Measurements from ENCODE around the gene NFIX.

NFIX gene

DNA sequence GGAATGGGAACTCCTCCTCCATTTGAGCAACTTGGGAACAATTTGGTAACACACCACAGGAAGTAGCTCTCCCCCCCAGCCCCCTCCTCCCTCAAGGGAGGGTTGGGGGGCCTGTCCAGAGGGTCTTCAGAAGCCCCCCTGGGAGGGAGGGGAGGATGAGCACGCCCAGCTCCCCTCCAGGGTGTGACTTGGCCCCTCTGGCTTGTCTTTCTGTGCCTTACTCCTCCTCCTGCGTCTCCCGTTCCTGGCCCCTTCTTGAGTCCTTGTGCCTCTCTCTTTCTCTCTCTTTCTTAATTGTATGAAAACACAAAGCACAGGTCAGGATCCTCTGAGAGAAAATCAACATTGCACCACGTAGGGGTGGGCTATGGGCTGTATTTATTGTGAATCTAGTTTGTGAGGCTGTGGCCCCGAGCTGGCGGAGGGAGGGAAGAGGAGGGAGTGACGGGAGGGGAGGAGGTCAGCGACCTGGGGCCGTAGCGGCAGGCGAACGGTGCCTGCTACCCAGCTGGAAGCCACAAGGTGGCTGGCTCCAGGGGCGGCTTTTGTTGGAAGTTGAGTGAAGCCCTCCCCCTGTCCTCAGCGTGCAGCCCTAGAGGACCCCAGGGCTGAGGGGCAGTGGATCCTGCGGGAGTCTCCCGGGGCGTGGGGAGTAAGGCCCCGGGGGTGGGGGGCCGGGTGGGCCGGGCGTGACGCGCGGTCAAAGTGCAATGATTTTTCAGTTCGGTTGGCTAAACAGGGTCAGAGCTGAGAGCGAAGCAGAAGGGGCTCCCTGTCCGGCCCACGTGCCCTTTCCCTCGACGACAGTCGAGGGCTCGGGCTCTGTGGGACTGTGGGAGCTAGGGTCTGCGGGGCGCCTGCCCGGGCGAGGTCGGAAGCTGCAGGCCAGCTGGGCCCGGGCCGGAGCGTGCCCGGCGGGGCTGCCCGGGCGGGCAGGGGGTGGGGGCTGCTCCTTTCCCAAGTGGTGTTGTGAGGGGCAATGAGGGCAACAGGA is 101.0 kb downstream of the NFIX start:
- no peak for FAIRE-seq

DNA sequence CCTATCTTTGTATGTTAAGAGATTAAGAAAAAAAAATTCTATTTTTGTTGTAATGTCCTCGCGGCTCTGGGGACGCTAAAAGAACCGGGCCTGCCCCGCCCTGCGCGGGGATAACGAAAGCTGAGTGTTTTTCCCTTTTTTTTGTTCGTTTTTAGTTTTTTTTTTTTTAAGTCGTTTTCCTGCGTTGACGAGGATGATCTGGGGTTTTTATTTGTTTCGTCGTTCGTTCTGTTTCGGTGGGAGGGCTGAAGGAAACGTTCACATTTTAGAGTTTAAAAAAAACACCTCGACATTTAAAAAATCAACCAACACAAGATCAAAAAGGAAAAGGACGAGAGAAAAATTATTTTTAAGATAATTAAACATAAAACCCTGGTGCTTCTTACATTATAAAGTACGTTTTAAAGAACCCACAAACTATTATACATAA is 101.8 kb downstream of the NFIX start:
- FAIRE-seq, result no peak

DNA sequence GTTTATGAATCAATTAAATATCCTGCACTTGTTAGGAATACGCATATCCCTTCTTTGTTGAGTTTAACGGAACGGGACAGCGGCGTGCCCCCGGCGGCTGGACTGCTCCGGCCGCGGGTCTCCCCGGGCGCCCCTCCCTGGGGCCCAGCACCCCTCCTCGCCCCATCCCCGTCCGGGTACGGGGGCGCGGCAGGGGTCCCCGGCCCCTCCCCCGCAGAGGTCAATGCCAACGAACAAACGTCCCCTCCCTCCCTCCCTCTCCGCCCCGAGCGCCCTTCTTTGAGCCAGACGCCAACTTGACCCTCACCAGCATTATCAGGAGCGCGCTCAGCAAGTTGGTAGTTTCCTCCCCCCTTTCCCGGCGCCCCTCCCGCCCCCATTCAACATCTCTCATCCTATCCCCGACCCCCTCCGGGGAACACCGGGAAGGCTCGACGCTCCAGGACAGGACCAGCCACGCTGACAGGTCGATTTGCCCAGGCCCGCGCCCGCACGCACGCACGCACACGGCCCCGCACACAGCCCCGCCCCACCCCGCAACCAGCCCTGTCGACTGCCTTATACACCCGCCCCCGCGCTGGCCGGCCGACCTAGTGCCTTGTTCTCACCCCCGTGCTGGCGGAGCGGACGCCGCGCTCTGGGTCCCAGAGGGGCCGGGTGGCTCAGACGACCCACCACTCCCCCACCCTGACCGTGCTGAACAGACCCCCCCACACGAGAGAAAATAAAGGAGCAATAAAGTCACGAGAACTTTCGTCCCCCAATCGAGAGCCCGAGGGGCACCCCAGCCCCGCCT is 102.4 kb downstream of the NFIX start:
- FAIRE-seq, result no peak

DNA sequence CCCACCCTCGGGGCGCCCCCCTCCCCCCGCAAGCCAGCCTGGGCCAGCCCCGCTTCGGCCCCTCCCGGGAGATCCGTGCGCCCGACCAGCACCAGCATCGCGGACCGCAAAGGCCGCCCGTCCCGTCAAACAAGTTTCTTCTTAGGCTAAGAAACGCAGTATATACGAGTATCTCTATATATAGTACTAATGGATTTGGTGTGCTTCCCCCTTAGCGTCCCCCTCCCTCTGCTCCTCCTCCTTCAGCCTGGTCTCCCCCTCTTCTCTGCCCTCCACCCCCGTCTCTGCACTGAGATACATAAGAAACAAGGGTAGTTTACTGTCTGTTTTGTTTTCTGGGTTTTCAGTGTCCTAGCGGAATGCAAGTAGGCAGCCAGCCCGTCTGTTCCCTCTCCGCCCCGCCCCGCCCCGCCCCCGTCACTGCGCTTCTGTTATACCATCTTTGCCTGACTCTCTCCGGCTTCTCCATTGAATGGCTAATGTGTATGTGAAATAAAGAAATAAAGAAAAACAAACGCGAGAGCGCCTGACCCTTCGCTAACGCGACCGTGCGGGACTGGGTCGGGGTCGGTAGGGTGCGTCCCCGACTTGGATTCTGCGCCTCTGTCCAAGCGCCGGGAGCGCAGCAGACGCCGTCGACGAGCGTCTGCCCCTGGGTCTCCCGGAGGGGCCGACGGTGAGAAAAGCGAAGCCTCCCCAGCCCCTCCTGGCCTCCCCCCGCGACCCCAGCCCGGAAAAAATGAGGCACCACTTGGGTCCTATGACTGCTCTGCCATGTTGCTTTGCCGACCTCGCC is 103.2 kb downstream of the NFIX start:
- no peak for FAIRE-seq

DNA sequence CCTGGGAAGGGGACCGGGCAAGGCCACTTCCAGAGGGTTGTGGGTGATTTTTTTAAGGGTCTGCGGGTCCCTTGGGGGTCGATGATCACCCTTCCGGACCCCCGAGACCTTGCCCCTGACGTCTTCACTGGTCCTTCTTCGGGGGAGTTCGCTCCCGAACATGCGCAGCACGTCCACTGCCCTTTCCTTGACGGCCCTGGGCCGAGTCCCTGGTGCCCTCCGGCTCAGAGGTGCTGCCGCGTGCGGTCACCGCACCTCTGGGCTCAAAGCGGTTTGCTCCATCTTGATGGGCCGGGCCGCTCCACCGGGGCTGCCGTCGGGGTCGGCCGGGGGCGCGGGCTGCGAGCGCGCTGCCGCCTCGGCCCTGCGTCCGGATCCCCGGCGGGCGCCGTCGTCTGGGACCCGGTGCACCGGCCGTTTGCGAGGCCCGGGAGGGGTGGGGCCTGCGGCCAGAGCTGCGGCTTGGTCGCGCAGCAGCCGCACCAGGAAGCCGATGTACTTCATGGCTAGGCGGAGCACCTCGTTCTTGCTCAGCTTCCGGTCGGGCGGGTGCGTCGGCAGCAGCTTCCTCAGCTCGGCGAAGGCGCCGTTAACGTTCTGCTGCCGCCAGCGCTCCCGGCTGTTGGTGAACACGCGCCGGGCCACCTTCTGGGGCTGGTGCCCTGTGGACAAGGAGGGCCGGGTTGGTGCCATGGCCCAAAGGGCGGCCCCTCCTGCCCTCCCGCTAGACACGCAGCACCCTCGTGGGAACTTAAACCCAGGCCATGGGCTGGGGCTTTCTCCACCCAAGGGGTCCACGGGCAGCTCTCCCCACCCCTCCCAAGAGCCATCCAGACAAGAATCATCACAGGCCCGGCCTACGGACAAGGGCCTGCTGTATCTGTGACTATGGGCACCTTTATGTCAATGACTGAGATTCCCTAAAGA is 104.1 kb downstream of the NFIX start:
- FAIRE-seq, result no peak

DNA sequence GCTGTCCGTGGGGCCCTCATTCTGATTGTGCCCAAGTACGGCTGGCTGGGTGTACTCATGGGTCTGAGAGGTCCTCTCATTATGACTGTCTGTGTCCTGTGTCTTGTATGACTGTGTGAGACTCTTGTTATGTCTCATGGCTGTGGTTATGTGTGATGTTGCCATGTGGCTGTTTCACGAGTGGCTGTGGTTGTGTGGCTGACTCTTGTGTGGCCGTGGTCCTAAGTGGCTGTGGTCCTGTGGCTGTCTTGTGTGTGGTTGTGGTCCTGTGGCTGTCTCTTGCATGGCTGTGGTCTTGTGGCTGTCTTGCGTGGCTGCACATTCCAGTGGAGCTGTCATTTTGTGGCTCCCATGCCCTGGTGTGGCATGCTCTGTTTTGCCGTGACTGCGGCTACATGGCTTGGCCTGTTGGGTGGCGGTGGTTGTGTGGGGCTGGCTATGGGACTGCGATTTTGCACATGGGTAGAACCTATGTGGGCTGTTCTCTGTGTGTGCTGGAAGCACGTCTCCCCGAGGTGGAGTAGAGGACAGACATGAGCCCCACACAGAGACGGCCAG is 104.8 kb downstream of the NFIX start:
- FAIRE-seq, result no peak

DNA sequence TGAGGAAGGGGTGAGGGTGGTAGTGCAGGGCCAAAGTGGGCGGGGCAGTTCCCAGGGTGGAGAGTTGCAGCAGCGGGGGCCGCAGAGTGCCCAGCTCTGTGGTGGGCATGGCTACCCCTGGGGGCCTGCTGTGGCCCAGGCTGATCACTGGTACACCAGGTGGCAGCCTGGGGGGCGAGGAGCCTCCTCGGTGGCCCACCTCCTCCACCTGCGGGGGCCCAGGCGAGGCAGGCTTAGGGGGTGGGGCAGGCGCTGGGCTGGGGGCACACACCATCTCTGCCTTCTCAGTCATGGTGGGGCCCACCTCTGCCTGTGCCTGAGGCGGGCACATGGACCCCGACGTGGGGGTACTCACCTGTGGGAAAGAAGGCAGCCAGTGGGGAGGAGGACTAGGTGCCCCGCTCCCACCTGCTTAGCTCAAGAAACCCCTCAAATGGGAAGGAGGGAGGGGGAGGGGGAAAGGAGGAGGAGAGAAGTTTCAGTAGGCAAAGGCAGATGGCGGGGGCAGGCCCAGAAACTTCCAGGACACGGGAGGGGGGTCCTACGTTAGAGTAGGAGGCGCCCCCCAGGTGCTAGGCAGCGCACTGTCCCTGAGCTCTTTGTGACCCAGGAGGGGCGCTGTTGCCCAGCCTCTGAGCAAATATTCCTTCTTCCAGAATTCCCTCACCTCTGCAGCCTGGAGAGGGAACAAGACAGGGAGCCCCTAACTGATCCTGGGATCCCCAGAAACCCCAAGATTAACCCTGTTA is 105.7 kb downstream of the NFIX start:
- no peak for FAIRE-seq

DNA sequence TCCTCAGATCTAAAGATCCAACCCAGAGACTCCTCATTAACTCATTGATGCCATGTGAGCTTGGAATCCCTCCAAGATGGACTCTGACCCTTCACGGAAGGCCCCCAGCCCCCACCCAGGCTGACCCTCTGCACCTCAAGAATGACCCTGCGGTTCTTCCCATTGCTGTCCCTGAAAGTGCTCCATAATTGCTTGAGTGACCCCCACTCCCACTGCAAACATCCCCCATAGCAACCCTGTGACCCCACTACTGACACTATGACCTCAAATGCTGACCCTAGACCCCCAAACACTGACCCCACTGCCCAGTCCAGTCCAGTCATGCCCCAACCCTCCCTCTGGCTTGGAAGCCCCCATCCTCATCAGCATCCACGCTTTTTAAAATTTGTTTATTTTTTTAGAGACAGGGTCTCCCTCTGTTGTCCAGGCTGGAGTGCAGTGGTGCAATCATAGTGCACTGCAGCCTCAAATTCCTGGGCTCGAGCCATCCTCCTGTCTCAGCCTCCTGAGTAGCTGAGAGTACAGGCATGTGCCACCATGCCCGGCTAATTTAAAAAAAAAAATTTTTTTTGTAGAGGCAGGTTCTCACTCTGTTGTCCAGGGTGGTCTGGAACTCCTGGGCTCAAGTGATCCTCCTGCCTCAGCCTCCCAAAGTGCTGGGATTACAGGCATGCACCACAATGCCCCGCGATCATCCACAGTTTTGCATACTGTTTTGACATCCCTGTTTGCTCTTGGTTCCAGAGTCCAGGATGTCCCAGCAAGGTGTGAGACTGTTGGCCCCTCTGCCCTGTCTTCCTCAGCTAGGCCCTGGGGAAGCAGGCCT is 106.5 kb downstream of the NFIX start:
- FAIRE-seq, result no peak

DNA sequence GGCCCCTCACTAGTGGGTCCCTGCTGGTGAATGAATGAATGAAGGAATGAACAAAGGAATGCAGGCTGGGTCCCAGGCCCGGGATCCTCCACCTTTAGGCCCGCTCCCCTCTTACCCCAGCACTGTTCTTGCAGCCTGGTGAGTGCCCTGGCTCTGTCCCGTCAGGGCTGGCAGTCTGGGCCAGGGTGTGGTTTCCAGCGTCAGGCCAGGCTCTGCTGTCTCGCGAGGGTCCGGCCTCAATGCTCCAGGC is 107.1 kb downstream of the NFIX start:
- no peak for FAIRE-seq

DNA sequence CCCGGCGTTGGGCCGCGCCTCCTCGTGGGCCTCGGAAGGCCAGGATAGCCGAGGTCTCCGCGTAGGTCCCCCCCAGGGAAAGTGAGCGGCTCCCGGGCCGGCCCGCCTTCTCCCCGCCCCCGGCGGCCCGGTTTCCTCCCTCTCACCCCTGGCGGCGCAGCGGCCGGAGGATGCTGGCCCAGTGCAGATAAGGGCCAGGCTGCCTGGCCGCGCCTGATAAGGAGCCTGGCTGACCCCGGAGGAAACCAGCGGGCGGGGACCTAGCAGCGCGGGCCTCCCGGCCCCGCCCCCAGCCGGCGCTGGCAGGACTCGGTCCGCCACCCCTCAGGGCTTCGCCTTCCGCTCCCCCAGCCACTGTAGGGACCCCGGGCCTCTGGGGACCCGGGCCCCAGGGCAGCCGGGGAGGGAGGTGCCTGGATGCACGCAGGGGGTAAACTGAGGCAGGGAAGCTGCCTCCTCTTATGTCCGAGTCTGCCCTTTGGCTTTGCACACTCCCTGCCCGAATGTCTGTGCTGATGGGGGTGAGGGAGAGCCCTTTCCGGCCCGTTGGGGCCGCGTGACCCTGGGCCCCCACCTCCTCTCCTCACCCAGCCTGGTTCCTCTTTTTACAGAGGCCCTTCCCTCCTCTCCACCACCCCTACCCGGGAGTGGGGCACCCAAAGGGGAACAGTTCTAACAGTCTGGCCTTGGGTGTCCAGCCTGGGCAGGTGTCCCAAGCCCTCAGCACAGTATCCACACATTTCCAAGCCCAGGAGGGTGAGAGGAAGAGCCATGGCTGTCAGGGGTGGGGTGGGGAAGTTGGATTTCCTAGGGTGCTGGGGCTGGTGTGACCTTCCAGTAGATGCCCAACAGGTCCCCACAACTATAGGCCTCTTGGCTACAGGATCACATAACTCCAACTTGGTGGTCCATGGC is 107.6 kb downstream of the NFIX start, which contains the start of gene LYL1:
Gene LYL1 (minus strand): TSS at position 193 of the 915 bp plus-strand sequence. CDS start 1,687 bp downstream, outside the sequence.
- FAIRE-seq, result no peak

DNA sequence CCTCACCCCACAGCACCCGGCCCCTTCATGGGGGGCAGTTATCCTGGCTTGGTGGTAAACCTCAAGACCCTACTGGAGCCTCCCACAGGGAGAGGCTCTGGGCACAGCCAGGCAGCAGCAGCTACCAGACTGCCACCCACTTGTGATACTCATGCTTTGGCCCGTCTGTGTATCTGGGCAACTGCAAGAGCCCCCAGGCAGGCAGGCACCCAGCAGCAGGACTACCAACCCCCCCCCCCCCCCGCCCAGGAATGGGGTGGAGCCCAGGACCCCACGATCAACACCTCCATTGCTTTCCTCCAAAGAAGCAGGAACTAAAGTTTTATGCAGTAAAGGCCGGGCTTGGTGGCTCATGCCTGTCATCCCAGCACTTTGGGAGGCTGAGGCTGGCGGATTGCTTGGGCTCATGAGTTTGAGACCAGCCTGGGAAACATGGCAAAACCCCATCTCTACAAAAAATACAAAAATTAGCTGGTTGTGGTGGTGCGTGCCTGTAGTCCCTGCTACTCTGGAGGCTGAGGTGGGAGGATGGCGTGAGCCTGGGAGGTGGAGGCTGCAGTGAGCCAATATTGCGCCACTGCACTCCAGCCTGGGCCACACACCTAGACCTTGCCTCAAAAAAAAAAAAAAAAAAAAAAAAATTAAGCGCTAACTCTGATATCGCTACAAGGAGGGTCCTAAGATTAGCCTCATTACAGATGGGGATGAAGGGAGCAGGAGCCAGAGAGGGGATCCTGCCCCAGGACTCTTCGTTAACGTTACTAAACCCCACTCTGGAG is 108.5 kb downstream of the NFIX start:
- no peak for FAIRE-seq

DNA sequence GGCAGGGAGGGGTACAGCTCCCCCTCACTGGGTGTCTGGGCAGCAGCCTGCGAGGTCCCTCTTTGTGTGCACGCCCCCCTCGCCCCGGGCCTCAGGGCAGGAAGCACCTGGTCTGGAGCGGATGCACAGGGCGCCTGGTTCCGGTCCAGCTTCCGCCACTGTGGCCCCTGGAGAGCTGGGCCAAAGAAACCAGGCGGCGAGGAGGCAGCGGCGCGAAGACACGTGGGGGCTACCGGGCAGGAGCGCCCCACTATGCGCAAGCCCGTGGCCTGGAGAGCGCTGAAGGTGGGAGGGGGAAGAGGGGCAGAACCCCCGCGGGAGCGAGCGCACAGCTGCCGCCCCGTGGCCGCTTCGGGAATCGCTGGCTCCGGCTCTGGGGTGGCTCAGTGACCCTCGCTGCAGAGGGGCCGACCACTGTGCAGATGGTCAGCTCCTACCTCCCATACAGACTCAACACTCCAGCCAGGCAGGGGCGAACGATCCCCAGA is 109.1 kb downstream of the NFIX start:
- no peak for FAIRE-seq

DNA sequence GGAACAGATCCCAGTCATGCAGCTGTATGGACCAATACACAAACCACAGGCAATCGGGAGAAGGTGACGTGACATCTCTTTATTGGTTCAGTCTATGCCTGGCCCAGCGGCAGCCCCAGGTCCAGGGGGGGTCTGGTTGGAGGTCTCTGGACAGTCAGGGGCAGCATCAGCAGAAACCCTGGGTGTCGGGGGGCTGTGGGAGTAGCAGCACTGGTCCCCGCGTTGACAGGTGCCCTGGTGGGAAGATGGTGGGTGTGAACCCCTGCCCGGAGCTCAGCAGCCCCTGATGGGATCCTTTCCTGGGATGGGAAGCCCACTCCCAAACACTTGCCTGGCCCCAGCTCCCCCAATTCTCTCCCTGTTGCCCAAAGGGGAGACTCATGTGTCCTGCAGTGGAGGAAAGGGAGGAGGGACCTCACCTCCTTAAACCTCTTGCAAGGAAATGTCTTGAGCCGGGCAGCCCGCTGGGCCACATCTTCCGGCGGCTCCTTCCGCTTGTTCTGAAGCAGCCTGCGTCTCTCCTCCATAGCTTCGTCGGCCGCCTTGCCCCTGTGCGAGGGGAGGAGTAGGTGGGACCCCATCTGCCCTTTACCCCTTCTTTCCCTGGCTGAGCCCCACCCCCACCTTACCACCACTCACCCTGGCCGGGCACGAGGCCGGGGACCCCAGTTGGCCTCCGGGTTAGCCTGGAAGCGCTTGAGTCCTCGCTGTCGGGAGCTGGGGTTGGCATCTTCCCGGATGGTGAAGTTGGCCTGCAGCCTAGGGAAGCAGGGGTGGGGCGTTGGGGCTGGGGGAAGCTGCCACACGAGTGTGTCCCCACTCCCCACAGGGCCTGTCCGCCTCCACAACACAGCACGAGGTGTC is 109.8 kb downstream of the NFIX start:
- FAIRE-seq, result no peak

DNA sequence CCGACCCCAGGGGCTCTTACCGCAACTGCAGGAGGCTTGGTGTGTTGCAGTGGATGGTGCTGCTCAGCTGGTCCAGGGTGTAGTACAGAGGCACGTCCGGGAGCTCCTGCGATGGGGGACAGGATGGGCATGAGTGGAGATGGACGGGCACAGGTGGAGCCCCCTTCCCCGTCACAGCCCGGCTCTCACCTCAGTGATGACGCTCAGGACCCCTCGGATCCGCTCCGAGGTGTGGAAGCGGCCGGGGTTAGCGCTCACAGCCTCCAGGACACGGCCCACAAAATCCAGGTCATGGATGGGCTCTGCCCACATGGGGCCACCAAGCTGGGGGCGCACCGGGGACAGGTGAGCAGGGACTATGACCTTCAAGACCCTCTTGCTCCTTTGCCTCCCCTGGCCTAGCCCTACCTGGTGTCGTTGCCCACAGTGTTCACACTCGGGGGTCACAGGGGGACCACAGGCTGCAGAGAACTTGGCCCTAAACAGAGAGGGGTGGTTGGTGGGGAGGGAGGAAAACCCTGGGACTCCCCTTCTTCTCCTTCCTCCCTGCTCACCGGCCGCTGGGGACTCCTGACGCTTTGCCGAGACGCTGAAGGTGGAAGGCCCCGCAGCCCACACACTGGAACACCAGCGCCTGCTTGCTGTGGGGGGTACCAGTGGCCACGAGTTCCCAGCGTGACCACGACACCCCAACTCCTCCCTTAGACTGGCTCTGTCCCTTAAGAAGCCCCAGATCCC is 114.3 kb downstream of the NFIX start:
- FAIRE-seq, result no peak

DNA sequence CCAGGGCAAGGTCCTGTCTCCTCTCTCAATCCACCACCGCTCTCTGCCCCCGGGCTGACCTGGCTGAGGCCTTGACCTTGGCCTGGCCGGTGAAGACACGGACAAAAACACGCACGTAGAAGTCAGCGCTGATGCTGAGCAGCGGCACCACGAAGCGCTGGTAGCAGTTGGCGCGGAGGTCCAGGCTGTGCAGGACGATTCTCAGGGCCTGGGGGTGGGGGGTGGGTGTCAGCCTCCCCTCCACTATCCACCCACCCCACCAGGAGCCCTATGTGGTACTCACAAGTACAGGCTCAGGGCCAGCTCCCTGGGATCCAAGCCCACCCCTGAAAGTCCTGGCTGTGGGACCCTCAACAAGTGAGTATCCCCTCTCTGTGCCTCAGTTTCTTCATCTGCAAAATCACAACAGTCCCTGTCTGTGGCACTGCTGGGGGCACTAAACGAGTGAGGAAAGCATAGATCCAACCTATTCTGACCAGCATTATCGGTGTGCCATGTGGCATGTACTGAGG is 114.9 kb downstream of the NFIX start:
- no peak for FAIRE-seq

DNA sequence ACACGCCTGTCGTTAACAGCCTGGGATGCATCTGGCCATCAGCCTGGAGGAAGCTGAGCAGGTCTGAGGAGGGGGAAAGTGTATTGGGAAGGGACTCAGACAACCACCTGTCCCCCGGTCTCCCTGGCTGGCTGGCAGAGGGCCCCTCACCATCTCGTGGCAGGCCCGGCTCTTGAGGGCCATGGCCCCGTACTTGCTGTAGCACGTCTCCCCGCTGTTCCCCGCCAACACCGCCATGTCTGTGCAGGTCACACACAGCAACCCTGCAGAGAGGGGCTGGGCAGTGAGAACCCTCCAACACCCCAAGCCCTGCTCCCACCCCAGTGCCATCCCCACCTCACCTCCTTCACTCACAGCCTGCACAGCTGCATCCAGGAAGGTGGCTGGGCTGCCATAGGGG is 117.3 kb downstream of the NFIX start:
- no peak for FAIRE-seq
